OCI-LY3 (cell line): ENCODE results near the gene ASIC2.
"Not testable (repeated sequence)": the region's sequence is repeated elsewhere in the genome, so short reads cannot be mapped to it uniquely, and the experiment has no call there.

Source experiments
- EZH2phosphoT487 ChIP-seq: fragments of 200-600 bp; shearing (Covaris generic); IDR thresholded peaks from 2 replicates; pipeline ENCODE4 v1.6.1; 2018; ENCODE audit warnings: antibody characterized with exemption, mixed run types, low read depth
- TF ChIP-seq, protein P1 (sequence below): fragments of 200-600, 300-600 bp; sonication (generic); IDR thresholded peaks from 2 replicates; pipeline ENCODE4 v1.5.1; 2014; ENCODE audit warnings: antibody characterized with exemption, low read length, low read depth

DNA sequence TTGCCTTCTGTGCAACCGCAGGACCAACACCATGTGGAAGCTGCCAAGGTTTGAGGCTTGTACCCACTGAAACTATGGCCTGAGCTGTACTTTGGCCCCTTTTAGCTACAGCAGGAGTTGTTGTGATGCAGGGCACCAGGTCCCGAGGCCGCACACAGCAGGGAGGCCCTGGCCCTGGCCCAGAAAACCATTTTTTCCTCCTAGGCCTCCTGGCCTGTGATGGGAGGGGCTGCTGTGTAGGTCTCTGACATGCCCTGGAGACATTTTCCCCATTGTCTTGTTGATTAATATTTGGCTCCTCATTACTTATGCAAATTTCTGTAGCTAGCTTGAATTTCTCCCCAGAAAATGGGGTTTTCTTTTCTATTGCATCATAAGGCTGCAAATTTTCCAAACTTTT, 311.5 kb downstream of the ASIC2 start:
- TF ChIP-seq, protein P1, sequence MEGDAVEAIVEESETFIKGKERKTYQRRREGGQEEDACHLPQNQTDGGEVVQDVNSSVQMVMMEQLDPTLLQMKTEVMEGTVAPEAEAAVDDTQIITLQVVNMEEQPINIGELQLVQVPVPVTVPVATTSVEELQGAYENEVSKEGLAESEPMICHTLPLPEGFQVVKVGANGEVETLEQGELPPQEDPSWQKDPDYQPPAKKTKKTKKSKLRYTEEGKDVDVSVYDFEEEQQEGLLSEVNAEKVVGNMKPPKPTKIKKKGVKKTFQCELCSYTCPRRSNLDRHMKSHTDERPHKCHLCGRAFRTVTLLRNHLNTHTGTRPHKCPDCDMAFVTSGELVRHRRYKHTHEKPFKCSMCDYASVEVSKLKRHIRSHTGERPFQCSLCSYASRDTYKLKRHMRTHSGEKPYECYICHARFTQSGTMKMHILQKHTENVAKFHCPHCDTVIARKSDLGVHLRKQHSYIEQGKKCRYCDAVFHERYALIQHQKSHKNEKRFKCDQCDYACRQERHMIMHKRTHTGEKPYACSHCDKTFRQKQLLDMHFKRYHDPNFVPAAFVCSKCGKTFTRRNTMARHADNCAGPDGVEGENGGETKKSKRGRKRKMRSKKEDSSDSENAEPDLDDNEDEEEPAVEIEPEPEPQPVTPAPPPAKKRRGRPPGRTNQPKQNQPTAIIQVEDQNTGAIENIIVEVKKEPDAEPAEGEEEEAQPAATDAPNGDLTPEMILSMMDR, result not testable (repeated sequence)
- not testable (repeated sequence) for TF ChIP-seq EZH2phosphoT487
